Measurements from ENCODE around the gene SMC1B.
"Not testable (repeated sequence)": the region's sequence is repeated elsewhere in the genome, so short reads cannot be mapped to it uniquely, and the experiment has no call there.

SMC1B gene

DNA sequence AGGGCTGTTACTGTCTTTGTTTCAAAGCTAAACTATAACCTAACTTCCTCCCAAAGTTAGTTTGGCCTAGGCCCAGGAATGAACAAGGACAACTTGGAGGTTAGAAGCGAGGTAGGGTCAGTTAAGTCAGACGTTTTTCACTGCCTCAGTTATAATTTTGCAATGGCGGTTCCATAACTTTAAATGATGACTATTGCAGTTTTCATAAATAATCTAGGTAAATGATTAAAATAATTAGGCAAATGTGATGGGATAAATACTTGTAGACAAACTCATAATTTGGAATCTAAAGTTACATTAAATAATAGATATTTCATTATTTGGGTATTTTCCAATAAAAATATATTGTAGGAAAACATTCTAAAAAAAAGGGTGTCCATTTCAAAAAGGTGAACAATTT, 39.8 kb downstream of the SMC1B start:
- H3K27ac Mint-ChIP-seq; H3K27me3 Mint-ChIP-seq; H3K9me3 Mint-ChIP-seq; intact Hi-C loops (cut with micrococcal nuclease); H3K36me3 Mint-ChIP-seq (ENCODE audit: low read depth); H3K4me3 Mint-ChIP-seq: not testable (repeated sequence)
- peaks cover 14% of the 10 kb centered on the region for H3K4me1 Mint-ChIP-seq (ENCODE audit: low read depth)

DNA sequence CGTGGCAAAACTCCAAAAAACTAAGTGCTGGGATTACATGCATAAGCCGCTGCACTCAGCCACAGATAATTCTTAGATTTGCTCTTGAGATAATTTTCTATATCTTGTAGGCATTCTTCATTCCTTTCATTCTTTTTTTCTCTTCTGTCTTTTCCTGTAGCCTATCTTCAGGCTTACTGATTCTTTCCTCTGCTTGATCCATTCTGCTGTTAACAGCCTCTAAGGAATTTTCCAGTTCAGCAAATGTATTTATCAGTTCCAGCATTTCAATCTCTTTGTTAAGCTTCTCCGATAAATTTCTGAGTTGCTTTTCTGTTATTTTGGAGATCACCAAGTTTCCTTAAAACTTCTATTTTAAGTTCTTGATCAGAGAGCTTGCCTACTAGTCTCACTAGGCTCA, 46.7 kb downstream of the SMC1B start:
- no peak overlapping the region for H3K4me3 Mint-ChIP-seq
- no peaks in the 10 kb centered on the region for H3K27me3 Mint-ChIP-seq
- H3K27ac Mint-ChIP-seq: no peak overlapping the region
- intact Hi-C loops (cut with micrococcal nuclease): no loop called here
- H3K36me3 Mint-ChIP-seq (ENCODE audit: low read depth): no peaks in the 10 kb centered on the region
- H3K9me3 Mint-ChIP-seq: peaks cover 12% of the 10 kb centered on the region
- H3K4me1 Mint-ChIP-seq (ENCODE audit: low read depth): peaks cover 9% of the 10 kb centered on the region

DNA sequence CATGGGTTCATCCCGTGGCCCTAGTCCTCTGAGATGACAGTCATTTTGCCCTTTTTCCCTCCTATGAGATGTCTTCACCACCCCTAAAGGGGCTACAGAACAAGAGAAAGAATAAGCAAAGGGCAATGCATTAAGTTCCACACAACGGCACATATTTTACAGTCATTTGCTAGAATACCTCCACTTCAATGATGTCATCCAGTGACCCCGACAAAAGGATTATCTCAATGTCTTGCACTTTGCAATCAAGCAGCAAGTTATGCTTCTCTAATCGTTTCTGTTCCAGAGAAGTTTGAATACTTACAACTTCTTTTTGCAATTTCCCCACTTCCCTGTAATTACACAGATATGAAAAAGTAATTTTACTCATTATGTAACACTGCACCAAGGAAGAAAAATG, 53.8 kb downstream of the SMC1B start:
- H3K9me3 Mint-ChIP-seq: no peaks in the 10 kb centered on the region
- no peak overlapping the region for H3K4me3 Mint-ChIP-seq
- H3K27me3 Mint-ChIP-seq: no peaks in the 10 kb centered on the region
- no peak overlapping the region for H3K27ac Mint-ChIP-seq
- intact Hi-C loops (cut with micrococcal nuclease): no loop called here
- H3K36me3 Mint-ChIP-seq (ENCODE audit: low read depth): no peaks in the 10 kb centered on the region
- H3K4me1 Mint-ChIP-seq (ENCODE audit: low read depth): no peaks in the 10 kb centered on the region

DNA sequence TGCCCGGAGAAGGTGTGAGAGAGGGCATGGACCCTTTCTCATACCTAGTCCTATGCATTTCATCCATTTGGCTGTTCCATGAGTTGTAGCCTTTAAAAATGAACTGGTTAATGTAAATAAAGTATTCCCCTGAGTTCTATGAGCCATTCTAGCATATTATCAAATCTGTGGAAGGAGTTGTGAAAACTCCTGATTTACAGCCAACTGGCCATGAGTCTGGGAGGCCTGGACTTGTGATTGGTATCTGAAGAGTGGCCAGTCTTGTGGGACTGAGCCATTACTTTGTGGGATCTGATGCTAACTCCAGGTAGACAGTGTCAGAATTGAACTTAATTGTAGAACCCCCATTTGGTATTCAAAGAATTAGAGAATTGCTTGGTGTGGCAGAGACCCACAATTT, 55.3 kb downstream of the SMC1B start:
- H3K27me3 Mint-ChIP-seq: no peaks in the 10 kb centered on the region
- intact Hi-C loops (cut with micrococcal nuclease): no loop called here

DNA sequence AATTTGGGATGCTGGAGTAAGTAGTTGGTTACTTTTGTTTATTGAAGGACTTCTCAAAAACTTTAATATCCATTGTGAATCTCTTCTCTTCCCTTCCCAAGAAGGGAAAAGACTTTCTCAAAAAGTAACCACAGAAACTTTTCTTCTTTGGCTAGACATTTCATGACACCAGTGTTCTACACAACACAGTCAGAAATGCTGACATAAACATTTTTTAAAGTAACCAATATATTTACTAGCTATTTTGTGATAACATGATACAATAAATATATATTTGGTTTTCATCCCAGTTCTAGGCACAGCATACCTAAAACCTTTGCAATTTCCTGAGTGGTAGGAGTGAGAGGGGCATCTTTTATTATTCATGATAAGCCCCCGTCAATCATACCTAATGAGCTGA, 55.9 kb downstream of the SMC1B start:
- H3K27ac Mint-ChIP-seq: no peak overlapping the region
- H3K9me3 Mint-ChIP-seq: no peaks in the 10 kb centered on the region
- H3K4me1 Mint-ChIP-seq (ENCODE audit: low read depth): no peaks in the 10 kb centered on the region
- no peaks in the 10 kb centered on the region for H3K36me3 Mint-ChIP-seq (ENCODE audit: low read depth)
- no peaks in the 10 kb centered on the region for H3K27me3 Mint-ChIP-seq
- intact Hi-C loops (cut with micrococcal nuclease): no loop called here
- no peak overlapping the region for H3K4me3 Mint-ChIP-seq

More for the DNA sequence above, 55.3 kb downstream of the SMC1B start:
- no peaks in the 10 kb centered on the region for H3K9me3 Mint-ChIP-seq
- H3K27ac Mint-ChIP-seq: no peak overlapping the region
- H3K4me3 Mint-ChIP-seq: no peak overlapping the region
- H3K4me1 Mint-ChIP-seq (ENCODE audit: low read depth): no peaks in the 10 kb centered on the region
- H3K36me3 Mint-ChIP-seq (ENCODE audit: low read depth): no peaks in the 10 kb centered on the region

DNA sequence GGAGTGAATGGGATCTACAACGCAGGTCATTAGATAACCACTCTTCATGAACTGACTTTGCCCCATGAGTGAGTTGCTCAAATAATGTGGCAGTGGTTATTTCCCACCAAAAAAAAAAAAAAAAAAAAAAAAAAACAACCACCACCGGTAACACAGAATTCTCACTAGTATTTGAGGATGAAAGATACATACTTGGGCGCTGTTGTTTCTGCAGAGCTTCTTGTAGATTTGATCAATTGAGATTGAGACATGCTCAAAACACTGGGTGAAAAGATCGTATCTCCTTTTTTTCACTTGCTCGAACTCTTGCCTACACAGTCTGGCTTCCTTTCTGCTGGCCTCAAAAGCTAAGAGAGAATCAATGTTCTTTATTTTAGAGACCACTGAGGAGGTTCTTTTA, 59.6 kb downstream of the SMC1B start:
- H3K4me3 Mint-ChIP-seq: no peak overlapping the region
- no peak overlapping the region for H3K27ac Mint-ChIP-seq
- no peaks in the 10 kb centered on the region for H3K27me3 Mint-ChIP-seq
- no peaks in the 10 kb centered on the region for H3K9me3 Mint-ChIP-seq
- H3K4me1 Mint-ChIP-seq (ENCODE audit: low read depth): no peaks in the 10 kb centered on the region
- H3K36me3 Mint-ChIP-seq (ENCODE audit: low read depth): no peaks in the 10 kb centered on the region
- intact Hi-C loops (cut with micrococcal nuclease): no loop called here

DNA sequence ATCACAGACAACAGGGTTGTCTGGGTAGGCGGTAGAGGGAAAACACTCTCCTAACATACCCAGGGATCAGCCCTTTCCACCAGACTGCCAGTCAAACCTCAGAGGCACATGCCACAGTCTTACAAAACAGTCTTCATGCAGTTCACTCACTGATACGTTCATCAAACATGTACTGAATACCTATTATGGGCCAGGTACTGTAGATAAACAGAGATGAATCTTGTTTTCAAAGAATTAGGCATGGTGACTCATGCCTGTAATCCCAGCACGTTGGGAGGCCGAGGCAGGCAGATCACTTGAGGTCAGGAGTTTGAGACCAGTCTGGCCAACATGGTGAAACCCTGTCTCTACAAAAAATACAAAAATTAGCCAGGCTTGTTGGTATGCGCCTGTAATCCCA, 60.6 kb downstream of the SMC1B start:
- H3K4me1 Mint-ChIP-seq (ENCODE audit: low read depth); intact Hi-C loops (cut with micrococcal nuclease); H3K9me3 Mint-ChIP-seq; H3K36me3 Mint-ChIP-seq (ENCODE audit: low read depth); H3K27me3 Mint-ChIP-seq; H3K4me3 Mint-ChIP-seq; H3K27ac Mint-ChIP-seq: not testable (repeated sequence)

DNA sequence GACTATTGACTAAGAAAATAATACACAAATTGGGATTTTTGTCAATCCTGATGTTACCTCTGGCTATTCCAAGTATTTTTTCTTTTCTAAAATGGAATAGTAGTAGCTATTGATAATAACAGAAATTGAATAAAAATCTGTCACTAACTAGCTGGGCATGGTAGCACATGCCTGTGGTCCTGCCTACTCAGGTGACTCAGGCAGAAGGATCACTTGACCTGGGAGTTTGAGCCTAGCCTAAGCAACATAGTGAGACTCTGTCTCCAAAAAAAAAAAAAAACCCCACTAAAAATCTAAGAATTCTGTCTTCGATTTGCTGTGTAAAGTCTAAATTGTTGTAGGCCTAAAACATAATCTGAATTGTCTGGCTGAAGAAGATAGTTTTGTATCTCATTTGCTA, 61.4 kb downstream of the SMC1B start:
- Mint-ChIP-seq H3K9me3 (no peaks in the 10 kb centered on the region), H3K4me1 (ENCODE audit: low read depth) (no peaks in the 10 kb centered on the region), H3K27ac (no peak overlapping the region), H3K4me3 (no peak overlapping the region), H3K27me3 (no peaks in the 10 kb centered on the region), H3K36me3 (ENCODE audit: low read depth) (no peaks in the 10 kb centered on the region)
- intact Hi-C loops (cut with micrococcal nuclease): no loop called here

DNA sequence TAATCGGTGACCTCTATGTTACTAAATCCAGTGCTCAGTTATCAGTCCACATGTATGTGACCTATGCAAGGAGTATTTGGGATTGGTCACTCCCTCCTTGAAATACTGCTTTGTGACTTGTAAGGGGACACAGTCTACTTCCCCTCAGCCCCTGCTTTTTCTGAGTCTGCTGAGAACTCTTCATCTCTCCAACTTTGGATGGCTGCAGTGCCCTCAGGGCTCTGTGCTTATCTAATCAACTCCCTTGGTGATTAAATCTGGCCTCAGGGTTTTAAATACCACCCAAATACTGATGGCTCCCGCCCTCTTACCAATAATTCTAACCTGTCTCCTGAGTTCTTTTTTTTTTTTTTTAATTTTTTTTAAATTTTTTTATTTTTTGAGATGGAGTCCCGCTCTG, 63.5 kb downstream of the SMC1B start:
- intact Hi-C loops (cut with micrococcal nuclease): no loop called here
- no peaks in the 10 kb centered on the region for H3K4me1 Mint-ChIP-seq (ENCODE audit: low read depth)
- no peaks in the 10 kb centered on the region for H3K27me3 Mint-ChIP-seq
- H3K4me3 Mint-ChIP-seq: no peak overlapping the region
- H3K9me3 Mint-ChIP-seq: no peaks in the 10 kb centered on the region
- peaks cover 14% of the 10 kb centered on the region for H3K36me3 Mint-ChIP-seq (ENCODE audit: low read depth)
- H3K27ac Mint-ChIP-seq: no peak overlapping the region

DNA sequence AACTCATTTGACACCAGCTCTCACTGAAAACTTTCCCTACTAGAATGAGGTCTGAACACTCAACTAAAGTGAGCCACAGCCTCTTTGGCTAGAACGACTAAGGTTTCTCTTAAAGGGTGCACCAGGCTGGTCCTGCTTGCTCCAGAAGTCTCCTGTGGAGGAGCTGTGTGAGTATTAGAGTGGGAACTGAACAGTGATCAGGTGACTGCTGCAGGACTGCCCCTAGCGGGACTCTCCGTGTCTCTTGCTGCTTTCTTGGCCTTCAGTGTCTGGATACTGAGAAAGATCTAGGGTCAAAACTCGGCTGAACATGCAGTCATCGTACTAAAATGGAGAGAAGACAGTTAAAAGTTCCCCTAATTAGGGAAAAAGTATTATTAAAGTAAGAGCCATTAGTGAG, 69.1 kb downstream of the SMC1B start:
- no peak overlapping the region for H3K27ac Mint-ChIP-seq
- intact Hi-C loops (cut with micrococcal nuclease): no loop called here

DNA sequence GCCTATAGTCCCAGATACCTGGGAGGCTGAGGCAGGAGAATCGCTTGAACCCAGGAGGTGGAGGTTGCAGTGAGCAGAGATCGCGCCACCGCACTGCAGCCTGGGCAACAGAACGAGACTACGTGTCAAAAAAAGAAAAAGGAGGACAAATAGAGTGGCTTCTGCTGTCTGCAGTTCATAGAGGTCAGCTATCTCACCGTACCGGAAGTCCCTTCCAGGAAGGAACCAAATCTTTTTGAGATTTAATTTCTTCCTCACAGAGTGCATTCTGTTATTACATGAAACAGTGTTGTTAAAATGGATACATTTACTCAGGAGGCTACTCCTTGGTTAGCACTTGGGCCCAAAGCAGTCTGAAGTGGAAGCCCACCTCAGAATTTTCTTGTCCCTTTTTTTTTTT, 70.3 kb downstream of the SMC1B start:
- peaks cover 5% of the 10 kb centered on the region for H3K4me1 Mint-ChIP-seq (ENCODE audit: low read depth)
- intact Hi-C loops (cut with micrococcal nuclease): no loop called here
- H3K27me3 Mint-ChIP-seq: no peaks in the 10 kb centered on the region
- H3K4me3 Mint-ChIP-seq: no peak overlapping the region
- H3K36me3 Mint-ChIP-seq (ENCODE audit: low read depth): peaks cover 65% of the 10 kb centered on the region
- H3K27ac Mint-ChIP-seq: no peak overlapping the region
- no peaks in the 10 kb centered on the region for H3K9me3 Mint-ChIP-seq

More for the DNA sequence above, 69.1 kb downstream of the SMC1B start:
- Mint-ChIP-seq H3K4me3 (no peak overlapping the region), H3K36me3 (ENCODE audit: low read depth) (peaks cover 53% of the 10 kb centered on the region), H3K4me1 (ENCODE audit: low read depth) (peaks cover 5% of the 10 kb centered on the region), H3K9me3 (no peaks in the 10 kb centered on the region), H3K27me3 (no peaks in the 10 kb centered on the region)

DNA sequence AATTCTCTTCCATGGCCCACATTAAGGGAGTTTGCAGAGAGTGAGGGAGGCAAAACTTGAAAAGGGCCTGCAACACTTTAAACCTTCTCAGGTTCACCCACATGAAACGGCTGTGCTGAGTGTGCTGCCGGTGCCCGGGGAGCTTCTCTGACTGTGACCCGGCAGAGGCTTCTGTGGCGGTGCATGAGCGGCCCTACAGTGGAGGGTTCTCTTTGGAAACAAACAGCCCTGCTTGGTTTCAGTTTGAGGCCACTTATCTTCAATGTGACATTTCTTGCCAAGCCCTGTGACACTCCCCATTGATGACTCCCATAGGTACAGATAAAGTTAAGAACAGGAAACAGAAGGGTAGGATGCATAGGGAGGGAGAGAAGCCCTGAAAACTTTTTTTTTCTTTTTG, 71.9 kb downstream of the SMC1B start:
- intact Hi-C loops (cut with micrococcal nuclease): no loop called here
- no peak overlapping the region for H3K4me3 Mint-ChIP-seq
- H3K4me1 Mint-ChIP-seq (ENCODE audit: low read depth): peaks cover 13% of the 10 kb centered on the region
- H3K27me3 Mint-ChIP-seq: no peaks in the 10 kb centered on the region
- no peaks in the 10 kb centered on the region for H3K9me3 Mint-ChIP-seq
- no peak overlapping the region for H3K27ac Mint-ChIP-seq
- H3K36me3 Mint-ChIP-seq (ENCODE audit: low read depth): peaks cover 79% of the 10 kb centered on the region

DNA sequence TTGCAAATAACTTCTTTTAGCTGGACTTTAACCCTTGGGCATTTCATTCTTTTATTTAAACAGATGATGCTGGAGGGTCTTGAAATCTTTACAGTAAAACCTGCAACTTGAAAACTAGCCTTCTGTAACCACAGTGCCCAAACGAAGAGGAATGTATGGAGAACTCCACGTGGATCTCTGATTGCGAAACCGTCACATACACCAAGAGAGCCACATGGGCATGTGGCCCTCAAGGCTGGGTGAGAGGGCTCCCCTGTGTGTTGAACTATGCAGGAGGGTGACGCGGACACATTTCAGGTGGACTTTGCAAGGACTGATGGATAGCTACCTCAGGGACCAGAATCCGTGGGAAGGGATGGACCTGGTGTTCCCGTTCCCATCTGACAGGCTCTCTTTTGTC, 73.1 kb downstream of the SMC1B start:
- intact Hi-C loops (cut with micrococcal nuclease): no loop called here
- Mint-ChIP-seq H3K4me1 (ENCODE audit: low read depth) (peaks cover 13% of the 10 kb centered on the region), H3K27me3 (no peaks in the 10 kb centered on the region), H3K36me3 (ENCODE audit: low read depth) (peaks cover 83% of the 10 kb centered on the region), H3K4me3 (no peak overlapping the region), H3K27ac (no peak overlapping the region), H3K9me3 (no peaks in the 10 kb centered on the region)

DNA sequence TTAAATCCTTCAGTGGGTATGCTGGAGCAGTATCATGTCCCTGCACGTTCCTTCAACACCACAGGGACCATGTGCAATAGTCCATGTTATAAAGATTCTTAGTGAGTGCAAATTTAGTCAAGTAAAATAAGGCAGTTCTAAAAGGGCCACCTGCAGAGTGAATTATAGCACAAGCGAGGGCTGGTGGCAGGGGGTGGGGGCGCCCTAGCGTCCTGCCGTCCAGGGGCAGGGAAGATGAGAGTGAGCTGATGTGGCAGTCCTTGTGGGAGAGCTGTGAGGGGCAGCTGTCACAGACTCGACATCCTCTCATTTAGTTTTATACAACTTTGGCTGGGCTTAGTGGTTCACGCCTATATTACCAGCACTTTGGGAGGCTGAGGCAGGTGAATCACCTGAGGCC, 74.6 kb downstream of the SMC1B start:
- H3K36me3 Mint-ChIP-seq (ENCODE audit: low read depth): peaks cover 86% of the 10 kb centered on the region
- H3K27ac Mint-ChIP-seq: no peak overlapping the region
- no peaks in the 10 kb centered on the region for H3K27me3 Mint-ChIP-seq
- no peaks in the 10 kb centered on the region for H3K9me3 Mint-ChIP-seq
- no peak overlapping the region for H3K4me3 Mint-ChIP-seq
- peaks cover 8% of the 10 kb centered on the region for H3K4me1 Mint-ChIP-seq (ENCODE audit: low read depth)
- intact Hi-C loops (cut with micrococcal nuclease): no loop called here

DNA sequence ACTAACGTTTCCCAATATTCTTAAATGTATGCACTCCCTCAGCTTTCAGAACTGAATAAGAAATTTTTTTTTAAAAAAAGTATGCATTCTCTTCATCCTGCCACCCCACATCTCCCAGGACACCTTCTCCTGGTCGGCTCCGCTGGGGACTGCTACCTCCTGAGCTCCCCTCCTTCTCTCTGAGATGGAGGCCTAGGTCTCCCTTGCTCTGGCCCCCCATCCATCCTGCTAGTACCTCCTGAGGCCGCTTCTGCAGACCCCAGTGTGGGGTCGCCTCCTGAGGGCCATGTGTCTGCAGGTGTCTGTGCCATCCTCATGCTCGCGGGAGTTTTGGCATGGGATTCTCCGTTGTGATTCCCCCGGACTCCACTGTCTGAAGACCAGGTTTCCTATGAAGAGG, 75.9 kb downstream of the SMC1B start:
- Mint-ChIP-seq H3K36me3 (ENCODE audit: low read depth) (peaks cover 93% of the 10 kb centered on the region), H3K4me1 (ENCODE audit: low read depth) (peaks cover 8% of the 10 kb centered on the region), H3K27ac (peak overlapping the region; percentile 84), H3K4me3 (no peak overlapping the region), H3K9me3 (no peaks in the 10 kb centered on the region), H3K27me3 (no peaks in the 10 kb centered on the region)
- intact Hi-C loops (cut with micrococcal nuclease): no loop called here

Measured in dendritic cell treated with granulocyte-macrophage colony-stimulating factor and Interleukin-4, amounts not matched to agents 40 ng/mL and 50 ng/mL, for 4 days (primary cell).